GM06990 (cell line): Measurements from ENCODE around the gene ATG2B.

Experiments used
- DNase-seq: peaks from one replicate; pipeline ENCODE4 v3.0.0-alpha.2; 2011; ENCODE audit not compliant: insufficient read length; ENCODE audit errors: extremely low read depth
- H3K27me3 ChIP-seq: replicated peaks from 2 replicates; pipeline ENCODE4 v1.6.0; 2011; ENCODE audit warnings: low read length; ENCODE audit not compliant: control insufficient read depth, insufficient read depth
- H3K36me3 ChIP-seq: 2 replicates; pipeline ENCODE4 v1.5.1; 2011; ENCODE audit warnings: low read length; ENCODE audit not compliant: control insufficient read depth, insufficient read depth
- H3K4me3 ChIP-seq: replicated peaks from 2 replicates; pipeline ENCODE4 v1.5.1; 2011; ENCODE audit warnings: low read depth, mild to moderate bottlenecking, control low read depth, low read length
- CTCF ChIP-seq: IDR thresholded peaks from 2 replicates; pipeline ENCODE4 v1.5.1; 2011; ENCODE audit warnings: low read length, control low read depth, mild to moderate bottlenecking, inconsistent platforms; ENCODE audit not compliant: insufficient read depth, poor library complexity, severe bottlenecking

Gene ATG2B

GRCh38 chr14:96359959-96360358, 3.2 kb downstream of the ATG2B start:
- H3K27me3 ChIP-seq, result no peaks in the 10 kb centered on the region
- no peaks in the 10 kb centered on the region for H3K36me3 ChIP-seq
- no peak for TF ChIP-seq CTCF
- no peak overlapping the region for H3K4me3 ChIP-seq
- DNase-seq, result no peak

- Histone ChIP-seq H3K27me3 (no peaks in the 10 kb centered on the region), H3K4me3 (no peak overlapping the region), H3K36me3 (no peaks in the 10 kb centered on the region)
- TF ChIP-seq CTCF, result no peak
- DNase-seq, result no peak
Measured at GRCh38 chr14:96357216-96357615, 5.9 kb downstream of the ATG2B start.

- no peak for DNase-seq
- Histone ChIP-seq H3K27me3 (no peaks in the 10 kb centered on the region), H3K36me3 (no peaks in the 10 kb centered on the region), H3K4me3 (no peak overlapping the region)
- TF ChIP-seq CTCF, result no peak
Measured at GRCh38 chr14:96354246-96354645, 8.9 kb downstream of the ATG2B start.

DNA sequence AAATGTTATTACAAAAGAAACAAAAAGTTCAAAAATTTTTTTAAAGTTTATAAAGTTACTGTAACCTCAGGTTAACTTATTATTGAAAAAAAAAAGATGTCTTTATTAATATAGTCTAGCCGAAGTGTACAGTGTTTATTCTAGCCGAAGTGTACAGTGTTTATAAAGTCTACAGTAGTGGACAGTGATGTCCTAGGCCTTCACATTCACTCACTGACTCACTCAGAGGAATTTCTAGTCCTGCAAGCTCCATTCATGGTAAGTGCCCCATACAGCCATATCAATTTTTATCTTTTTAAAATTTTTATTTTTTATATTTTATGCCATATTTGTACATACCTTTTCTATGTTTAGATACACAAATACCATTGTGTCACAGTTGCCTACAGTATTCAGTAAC, 10.4 kb downstream of the ATG2B start:
- H3K27me3 ChIP-seq, result no peaks in the 10 kb centered on the region
- H3K36me3 ChIP-seq, result no peaks in the 10 kb centered on the region
- TF ChIP-seq CTCF, result no peak
- DNase-seq, result no peak
- H3K4me3 ChIP-seq, result no peak overlapping the region

DNA sequence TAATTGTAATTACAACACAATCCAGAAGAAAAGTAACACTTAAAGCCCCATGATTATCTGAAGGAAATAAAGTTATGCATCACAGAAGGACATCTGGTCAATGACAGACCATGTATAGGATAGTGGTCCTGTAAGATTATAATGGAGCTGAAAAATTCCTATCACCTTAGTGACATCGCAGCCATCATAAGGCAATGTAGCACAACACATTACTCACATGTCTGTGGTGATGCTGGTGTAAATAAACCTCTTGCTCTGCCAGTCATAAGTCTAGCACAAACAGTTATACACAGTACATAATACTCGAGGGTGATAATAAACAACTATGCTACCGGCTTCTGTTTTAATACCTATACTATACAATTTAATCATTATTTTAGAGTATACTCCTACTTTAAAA, 11.2 kb downstream of the ATG2B start:
- no peak for DNase-seq
- H3K36me3 ChIP-seq, result no peaks in the 10 kb centered on the region
- no peaks in the 10 kb centered on the region for H3K27me3 ChIP-seq
- no peak for TF ChIP-seq CTCF
- no peak overlapping the region for H3K4me3 ChIP-seq
